SU-DHL-6 (cell line): ENCODE data around the gene SEMA5A.

Source experiments
- H2AFZ ChIP-seq: fragments of 200-600 bp; sonication (generic); 2 replicates; pipeline ENCODE4 v1.6.1; 2014; ENCODE audit warnings: low read depth, mild to moderate bottlenecking, moderate library complexity, mixed read lengths, antibody characterized with exemption, low read length; ENCODE audit not compliant: severe bottlenecking
- H3F3A ChIP-seq: fragments of 200-600 bp; shearing (Covaris generic); 2 replicates; pipeline ENCODE4 v1.6.0; 2016; ENCODE audit warnings: antibody characterized with exemption, mild to moderate bottlenecking; ENCODE audit not compliant: insufficient read depth
- H3K27ac ChIP-seq: fragments of 200-600 bp; sonication (generic); 2 replicates; pipeline ENCODE4 v1.5.1; 2016; ENCODE audit warnings: low read depth, mild to moderate bottlenecking, low read length, moderate library complexity, mixed read lengths
- H3K27me3 ChIP-seq: fragments of 200-600 bp; sonication (generic), shearing (Covaris generic); 2 replicates; pipeline ENCODE4 v1.6.0; 2014; ENCODE audit warnings: mild to moderate bottlenecking, low read length
- H3K36me3 ChIP-seq: fragments of 200-600 bp; sonication (generic); 2 replicates; pipeline ENCODE4 v1.6.1; 2014; ENCODE audit warnings: mild to moderate bottlenecking, low read length, mixed read lengths
- H3K4me2 ChIP-seq: fragments of 300-600, 200-600 bp; shearing (Covaris generic), sonication (generic); 2 replicates; pipeline ENCODE4 v1.6.0; 2014; ENCODE audit warnings: low read length, low read depth, mild to moderate bottlenecking; ENCODE audit not compliant: poor library complexity, severe bottlenecking
- H3K4me3 ChIP-seq: fragments of 200-600 bp; sonication (generic); 2 replicates; pipeline ENCODE4 v1.5.1; 2014; ENCODE audit warnings: antibody characterized with exemption, low read length, mild to moderate bottlenecking, mixed read lengths; ENCODE audit not compliant: insufficient read depth, poor library complexity, severe bottlenecking
- H3K79me2 ChIP-seq: fragments of 200-600 bp; sonication (generic); 2 replicates; pipeline ENCODE4 v1.6.1; 2014; ENCODE audit warnings: mild to moderate bottlenecking, low read length, moderate library complexity; ENCODE audit not compliant: insufficient read depth
- H3K9ac ChIP-seq: fragments of 200-600 bp; sonication (generic); 2 replicates; pipeline ENCODE4 v1.7.0; 2014; ENCODE audit warnings: mild to moderate bottlenecking, low read length
- H3K9me2 ChIP-seq: fragments of 200-600 bp; sonication (generic); replicated peaks from 2 replicates; pipeline ENCODE4 v1.6.1; 2014; ENCODE audit warnings: low read length; ENCODE audit not compliant: insufficient read depth
- H3K9me3 ChIP-seq: fragments of 200-600 bp; sonication (generic); 2 replicates; pipeline ENCODE4 v1.6.1; 2014; ENCODE audit warnings: low read length, mixed read lengths; ENCODE audit not compliant: insufficient read depth
- H4K20me1 ChIP-seq: fragments of 200-600 bp; sonication (generic); 2 replicates; pipeline ENCODE4 v1.6.1; 2014; ENCODE audit warnings: low read depth, mild to moderate bottlenecking, antibody characterized with exemption, low read length, moderate library complexity, mixed read lengths
- CTCF ChIP-seq: fragments of 200-600 bp; sonication (generic); IDR thresholded peaks from one replicate; pipeline ENCODE4 v1.5.1; 2017; ENCODE audit warnings: antibody characterized with exemption, mild to moderate bottlenecking, low read length, moderate library complexity; ENCODE audit not compliant: insufficient read depth, poor library complexity, severe bottlenecking
- EZH2phosphoT487 ChIP-seq: fragments of 200-600 bp; sonication (generic), shearing (Covaris generic); conservative IDR thresholded peaks from 2 replicates; pipeline ENCODE4 v1.6.1; 2018; ENCODE audit warnings: mild to moderate bottlenecking, antibody characterized with exemption, low read length, moderate library complexity, mixed read lengths

The SEMA5A gene

DNA sequence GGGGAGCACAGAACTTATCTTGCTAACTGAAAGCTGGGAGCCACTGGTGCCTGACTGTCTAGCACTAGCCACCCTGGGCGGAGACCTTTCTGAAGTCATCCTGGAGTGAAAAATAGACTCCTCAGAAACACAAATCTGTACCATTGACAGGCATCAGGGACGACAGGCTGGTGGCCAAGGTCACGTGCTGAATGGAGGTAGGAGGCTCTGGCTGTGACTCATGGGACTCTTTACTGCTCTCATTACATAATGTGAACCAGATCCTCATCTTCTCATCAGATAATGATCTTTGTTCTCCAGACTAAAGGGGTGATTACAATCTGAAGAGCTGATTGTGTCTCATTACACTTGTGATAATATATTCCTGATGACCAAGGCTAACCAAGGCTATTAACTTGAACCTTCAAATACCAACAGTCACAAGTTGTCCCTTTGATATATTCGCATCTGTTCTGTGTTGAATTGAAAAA lies 91.8 kb downstream of the SEMA5A start:
- Histone ChIP-seq H4K20me1 (no peaks in the 10 kb centered on the region), H3K79me2 (no peaks in the 10 kb centered on the region), H3K4me2 (no peak overlapping the region), H3K9me3 (no peaks in the 10 kb centered on the region), H3K36me3 (no peaks in the 10 kb centered on the region), H2AFZ (no peak overlapping the region), H3K4me3 (no peak overlapping the region), H3K27ac (no peak overlapping the region), H3K27me3 (no peaks in the 10 kb centered on the region), H3K9ac (no peak overlapping the region), H3K9me2 (0 out of 2 replicates have a peak, but pooled peaks cover under 1% of the 10 kb centered on the region), H3F3A (no peaks in the 10 kb centered on the region)
- no peak for TF ChIP-seq CTCF
- TF ChIP-seq EZH2phosphoT487 = no peak

DNA sequence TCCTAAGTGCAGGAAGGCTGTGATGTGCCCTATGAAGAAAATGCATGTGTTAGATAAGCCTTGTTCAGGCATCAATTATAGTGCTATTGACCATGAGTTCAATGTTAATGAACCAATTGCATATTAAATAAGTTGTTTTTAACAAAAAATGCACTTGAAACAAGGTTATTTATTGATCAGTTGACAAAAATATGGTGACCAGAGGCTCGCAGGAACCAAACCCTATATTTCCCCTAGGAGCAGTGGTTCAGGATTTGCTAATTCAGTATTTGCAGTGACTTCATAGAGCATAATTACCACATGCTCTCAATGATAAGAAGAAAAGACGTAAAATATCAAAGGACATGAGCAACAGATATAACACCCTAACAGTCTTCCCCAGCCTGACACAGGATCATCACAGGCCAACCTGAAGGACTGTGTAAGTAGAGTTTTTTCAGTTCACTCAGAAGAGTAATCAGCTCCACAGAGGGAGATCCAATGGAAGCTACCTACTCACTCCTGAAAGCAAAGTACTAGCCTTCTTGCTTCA lies 92.3 kb downstream of the SEMA5A start:
- no peaks in the 10 kb centered on the region for H3K9me3 ChIP-seq
- H3K9ac ChIP-seq = no peak overlapping the region
- no peaks in the 10 kb centered on the region for H3K27me3 ChIP-seq
- H2AFZ ChIP-seq = no peak overlapping the region
- H3K4me3 ChIP-seq = no peak overlapping the region
- H3K36me3 ChIP-seq = no peaks in the 10 kb centered on the region
- no peaks in the 10 kb centered on the region for H3K79me2 ChIP-seq
- H3F3A ChIP-seq = no peaks in the 10 kb centered on the region
- TF ChIP-seq EZH2phosphoT487 (no peak), CTCF (no peak)
- H3K9me2 ChIP-seq = no peaks in the 10 kb centered on the region
- H3K4me2 ChIP-seq = no peak overlapping the region
- H3K27ac ChIP-seq = no peak overlapping the region
- no peaks in the 10 kb centered on the region for H4K20me1 ChIP-seq

DNA sequence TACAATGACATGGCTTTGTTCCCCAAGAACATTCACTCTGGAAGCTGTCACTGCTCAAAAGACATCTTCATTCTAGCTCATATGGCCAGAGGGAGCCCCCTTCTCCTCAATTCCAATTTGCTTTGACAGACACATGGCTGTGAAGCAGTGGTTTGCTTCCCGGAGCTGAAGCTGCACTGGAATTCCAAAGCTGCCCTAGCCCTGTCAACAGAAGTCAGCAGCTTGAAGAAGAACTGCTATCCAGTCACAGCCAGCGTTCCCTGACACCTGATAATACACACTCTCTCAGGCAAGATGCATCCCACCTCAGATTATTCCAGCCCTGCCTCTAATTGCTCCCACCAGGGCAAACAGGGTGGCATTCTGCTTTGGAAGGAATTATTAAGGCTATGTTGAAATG lies 93.7 kb downstream of the SEMA5A start:
- Histone ChIP-seq H4K20me1 (no peaks in the 10 kb centered on the region), H3K9me3 (no peaks in the 10 kb centered on the region), H3K27ac (no peak overlapping the region), H2AFZ (no peak overlapping the region), H3K9me2 (no peaks in the 10 kb centered on the region), H3K4me3 (no peak overlapping the region), H3K27me3 (no peaks in the 10 kb centered on the region), H3F3A (no peaks in the 10 kb centered on the region), H3K36me3 (no peaks in the 10 kb centered on the region), H3K9ac (no peak overlapping the region), H3K79me2 (no peaks in the 10 kb centered on the region), H3K4me2 (no peak overlapping the region)
- no peak for TF ChIP-seq CTCF
- no peak for TF ChIP-seq EZH2phosphoT487
